HG03520 (cell line): Measurements from ENCODE around the gene KCNQ2.

Experiments
- ATAC-seq: cut with Tn5 transposase; IDR thresholded peaks from one replicate; pipeline ENCODE4 v1.9.1; 2021; ENCODE audit warnings: mild to moderate bottlenecking, moderate library complexity; ENCODE audit not compliant: unreplicated experiment

The KCNQ2 gene

DNA sequence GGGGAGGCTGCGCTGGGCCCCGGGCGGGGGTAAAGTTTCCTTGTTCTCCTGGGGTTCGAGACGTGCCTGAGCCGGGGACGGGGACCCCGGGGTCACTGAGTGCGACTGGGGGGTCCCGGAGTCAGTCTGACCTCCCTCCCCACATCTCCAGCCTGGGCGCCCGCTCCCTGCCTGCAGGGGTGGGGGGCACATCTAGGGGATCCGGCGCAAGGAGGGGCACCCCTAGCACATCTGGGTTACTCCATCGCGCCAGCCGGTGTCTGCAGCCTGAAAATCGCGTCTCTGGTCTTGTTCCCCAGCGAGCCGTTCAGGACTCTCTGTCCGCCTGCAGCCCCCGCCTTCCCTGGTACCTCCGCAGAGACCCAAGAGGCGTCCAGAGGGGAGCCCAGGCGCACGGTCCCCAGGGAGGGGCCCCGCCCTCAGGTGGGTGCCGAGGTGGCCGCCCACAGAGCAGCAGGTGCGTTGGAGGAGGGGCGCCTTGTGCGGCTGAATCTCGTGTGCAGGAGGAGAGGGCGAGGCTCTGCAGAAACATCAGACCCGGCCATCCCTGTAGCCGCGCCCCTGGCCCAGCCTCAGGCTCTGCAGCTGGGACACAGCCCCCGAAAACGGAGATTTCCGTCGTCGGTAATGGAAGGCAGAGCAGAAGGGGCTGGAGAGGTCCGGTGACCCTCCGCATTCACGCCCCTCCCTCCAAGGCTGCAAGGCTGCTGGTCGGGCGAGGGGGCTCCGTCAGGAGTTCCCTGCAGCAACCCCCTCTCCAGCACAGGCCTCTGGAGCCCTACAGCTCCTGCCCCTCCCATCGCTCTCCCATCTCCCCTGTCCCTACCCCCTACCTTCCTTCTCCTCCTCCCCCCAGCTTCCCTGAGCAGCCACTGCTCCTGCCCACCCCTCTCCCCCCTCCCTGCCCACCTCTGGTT lies 110.7 kb downstream of the KCNQ2 start:
- ATAC-seq = no peak

DNA sequence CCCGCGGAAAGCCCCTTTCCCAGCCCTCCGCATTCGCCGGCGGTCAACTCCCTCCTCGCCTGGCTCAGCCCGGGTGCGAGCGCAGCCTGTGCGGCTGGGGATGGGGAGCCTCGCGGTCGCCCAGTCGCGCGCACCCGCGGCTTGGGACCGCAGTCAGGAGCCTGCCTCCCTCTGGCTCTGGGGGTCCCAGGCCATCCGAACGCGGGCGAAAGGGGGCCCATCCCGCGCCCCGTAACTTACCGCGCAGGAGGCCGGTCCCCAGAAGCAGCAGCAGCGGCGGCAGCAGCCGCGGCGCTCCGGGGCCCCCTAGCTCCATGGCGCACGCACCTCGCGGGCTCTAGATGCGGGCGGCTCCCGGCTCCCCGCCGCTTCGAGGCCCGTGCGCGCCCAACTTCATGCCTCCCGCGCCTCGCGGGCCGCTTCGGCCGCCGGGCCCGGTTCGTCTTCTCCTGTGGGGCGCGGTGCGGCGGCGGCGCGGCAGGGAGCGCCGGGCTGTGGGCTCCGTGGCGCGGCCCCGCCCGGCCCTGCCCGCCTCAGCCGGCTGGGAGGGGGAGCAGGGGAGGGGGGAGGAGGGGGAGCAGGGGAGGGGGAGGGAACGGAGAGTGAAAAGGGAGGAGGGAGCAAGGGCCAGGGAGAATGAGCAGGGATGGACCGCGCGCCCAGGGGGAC lies 111.5 kb downstream of the KCNQ2 start, which contains the start of gene CHRNA4:
Gene CHRNA4 (minus strand): TSS at position 500 of the 669 bp plus-strand sequence. CDS start 184 bp downstream, at position 316.
- ATAC-seq = no peak

DNA sequence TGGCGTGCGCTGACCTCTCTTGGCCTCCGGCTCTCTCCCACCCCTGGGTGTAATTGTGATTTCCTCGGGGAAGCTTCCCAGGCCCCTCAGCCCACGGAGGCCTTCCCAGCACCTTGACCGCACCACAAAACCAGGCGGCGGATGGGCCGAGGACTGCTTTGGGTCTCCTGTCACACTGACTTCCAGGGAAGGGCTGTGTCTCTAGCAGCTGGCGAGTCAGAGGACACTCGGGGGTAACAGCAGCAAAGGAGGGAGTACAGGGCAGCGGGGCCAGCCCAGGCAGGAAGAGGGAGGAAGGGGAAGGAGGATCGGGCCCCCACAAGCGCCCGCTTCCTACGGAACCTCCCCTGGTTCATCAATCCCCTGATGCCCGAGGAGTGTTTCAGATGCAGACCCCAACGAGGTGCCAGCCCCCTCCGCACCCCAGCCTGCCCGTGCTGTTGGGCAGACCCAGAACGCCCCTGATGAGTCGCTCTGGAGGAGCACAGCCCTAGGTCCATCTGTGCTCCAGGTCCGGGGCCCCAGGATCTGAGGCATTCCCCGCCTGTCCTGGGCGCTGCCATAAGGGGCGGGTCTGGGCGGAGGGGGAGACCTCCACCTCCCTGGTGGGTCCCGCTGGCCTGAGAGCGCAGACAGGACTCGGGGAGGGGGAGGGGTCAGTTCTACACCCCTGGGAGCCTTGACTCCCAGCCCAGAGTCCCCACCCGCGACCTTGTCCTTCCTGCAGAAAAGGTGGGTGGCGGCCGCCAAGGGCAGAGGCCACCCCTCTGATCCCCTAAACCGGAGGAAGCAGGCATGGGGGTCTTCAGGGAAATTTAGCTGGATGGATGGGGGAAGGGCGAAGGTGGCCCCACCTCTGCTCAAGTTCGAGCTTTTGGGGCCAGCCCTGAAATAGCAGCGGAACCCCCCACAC lies 112.3 kb downstream of the KCNQ2 start:
- no peak for ATAC-seq

DNA sequence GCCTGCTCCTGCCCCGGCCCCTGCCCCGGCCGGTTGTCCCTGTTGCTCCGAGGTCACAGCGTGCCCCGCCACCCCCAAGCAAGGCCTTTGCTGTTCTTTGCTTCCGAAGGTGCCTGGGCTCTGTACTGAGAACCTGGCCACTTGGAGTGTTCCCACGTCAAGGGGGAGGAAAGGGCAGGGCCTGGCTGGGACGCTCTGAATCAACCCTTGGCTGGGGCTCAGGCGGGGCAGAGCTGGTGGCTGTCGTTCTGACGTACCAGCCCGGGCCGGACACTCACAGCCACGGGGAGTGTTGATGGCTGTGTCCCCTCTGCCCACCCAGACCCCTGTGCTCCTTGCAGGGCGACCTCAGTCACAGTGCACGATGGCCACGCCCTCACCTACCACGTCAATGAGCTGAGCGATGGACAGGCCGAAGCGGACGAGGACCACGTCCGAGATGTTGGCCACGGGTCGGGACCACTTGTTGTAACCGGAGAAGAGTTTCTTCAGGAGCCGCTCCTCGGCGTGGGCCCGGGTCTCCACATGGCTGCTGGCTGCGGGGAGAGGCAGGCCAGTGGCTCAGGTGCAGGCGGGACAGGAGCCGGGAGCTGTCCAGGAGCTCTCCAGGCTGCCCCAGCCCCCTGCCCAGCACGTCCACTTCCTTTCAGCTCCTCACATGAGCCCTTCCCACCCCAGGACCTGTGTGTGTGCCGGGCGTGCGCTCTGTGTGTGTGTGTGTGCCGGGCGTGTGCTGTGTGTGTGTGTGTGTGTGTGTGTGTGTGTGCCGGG lies 113.1 kb downstream of the KCNQ2 start:
- no peak for ATAC-seq

DNA sequence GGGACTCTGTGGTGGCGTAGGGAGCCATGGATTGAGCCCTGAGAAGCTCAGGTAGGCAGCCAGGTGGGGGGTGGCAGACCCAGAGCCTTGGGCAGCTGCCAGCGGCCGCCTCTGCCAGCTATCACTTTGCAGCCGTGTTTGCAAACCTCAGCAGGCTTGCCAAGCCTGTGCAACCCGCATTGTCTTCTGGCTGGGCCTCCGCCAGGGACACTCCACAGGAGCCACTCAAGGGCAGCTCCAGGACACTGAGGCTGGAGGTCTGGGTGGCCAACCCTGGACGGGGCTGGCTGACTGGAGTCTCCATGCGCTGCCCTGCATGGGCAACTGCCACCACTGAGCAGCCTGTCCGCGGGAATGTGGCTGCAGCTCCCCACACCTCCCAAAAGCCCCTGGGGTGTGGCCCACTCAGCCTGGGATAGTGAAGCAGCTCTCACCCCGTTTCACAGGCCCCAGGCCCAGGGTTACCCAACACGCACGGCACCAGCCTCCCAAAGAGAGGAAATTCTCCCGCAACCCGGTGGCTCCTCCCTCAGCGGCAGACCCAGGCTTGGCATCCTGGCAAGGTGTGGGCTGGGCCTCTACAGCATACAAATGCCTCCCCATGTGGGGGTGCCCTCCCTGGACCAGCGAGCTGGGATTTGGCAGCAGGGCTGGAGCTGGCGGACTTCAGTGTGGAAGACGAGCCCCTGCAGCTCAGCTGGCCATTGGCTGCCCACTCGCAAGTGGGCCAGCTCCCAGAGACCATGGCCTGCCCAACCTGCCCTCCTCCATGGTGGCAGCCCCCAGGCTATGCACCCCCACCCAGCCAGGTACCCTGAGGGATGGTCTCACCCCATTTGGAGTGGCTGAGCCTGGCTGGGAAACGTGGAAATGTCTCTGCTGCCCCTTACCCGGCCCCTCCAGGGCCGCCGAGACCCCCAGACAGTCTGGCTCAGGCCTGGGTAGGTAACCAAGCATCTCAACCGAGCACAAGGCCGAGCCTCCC lies 114.2 kb downstream of the KCNQ2 start:
- ATAC-seq = no peak

DNA sequence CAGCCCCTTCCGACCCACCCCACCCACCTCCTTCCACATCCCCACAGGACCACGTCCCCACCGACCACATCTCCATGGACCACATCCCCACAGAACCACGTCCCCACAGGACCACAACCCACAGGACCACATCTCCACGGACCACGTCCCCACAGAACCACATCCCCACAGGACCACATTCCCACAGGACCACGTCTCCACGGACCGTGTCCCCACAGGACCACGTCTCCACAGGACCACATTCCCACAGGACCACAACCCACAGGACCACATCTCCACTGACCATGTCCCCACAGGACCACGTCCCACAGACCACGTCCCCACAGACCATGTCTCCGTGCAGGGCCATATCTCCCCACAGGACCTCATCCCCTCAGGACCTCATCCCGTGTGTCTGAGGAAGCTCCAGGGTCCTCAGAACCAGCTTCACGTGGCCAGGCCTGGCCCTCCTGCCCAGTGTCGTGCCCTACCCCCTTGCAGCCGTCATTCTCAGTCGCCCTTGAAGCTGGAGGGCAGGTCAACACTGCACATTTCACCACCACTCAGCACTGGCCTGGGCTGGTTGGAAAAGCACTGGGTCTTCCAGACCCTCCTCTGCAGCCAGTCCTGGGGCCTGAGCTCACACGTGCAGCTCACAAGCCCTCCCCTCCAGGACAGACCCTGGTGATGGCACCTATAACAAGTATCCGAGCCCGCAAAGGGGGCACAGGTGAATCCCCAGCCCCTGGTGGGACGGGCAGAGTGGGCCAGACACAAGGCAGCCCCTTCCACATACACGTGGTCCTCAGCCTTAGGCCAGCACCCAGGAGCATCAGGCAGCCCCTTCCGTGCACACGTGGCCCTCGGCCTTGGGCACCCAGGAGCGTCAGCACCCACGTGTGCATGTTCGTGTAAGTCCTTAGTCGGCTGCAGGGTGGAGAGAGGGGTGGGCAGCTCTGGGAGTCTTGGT lies 115.2 kb downstream of the KCNQ2 start:
- no peak for ATAC-seq

DNA sequence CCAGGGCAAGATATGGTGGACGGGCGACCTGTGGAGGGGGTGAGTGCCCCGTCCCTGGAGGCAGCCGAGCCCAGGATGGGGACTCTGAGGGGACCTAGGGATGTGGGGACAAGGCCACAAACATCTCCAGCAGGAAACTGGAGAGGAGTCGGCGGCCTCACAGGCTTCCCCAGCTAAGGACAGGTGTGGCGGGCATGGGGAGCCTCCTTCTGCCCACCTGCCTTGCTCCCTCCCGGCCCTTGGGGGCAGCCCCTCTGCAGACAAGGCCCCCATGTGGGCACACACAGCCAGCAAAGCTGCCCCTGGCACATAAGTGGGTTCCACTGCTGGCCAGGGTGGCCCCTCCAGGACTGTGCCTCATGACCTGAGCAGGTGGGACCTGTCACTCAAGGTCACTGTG lies 115.9 kb downstream of the KCNQ2 start:
- ATAC-seq = no peak

DNA sequence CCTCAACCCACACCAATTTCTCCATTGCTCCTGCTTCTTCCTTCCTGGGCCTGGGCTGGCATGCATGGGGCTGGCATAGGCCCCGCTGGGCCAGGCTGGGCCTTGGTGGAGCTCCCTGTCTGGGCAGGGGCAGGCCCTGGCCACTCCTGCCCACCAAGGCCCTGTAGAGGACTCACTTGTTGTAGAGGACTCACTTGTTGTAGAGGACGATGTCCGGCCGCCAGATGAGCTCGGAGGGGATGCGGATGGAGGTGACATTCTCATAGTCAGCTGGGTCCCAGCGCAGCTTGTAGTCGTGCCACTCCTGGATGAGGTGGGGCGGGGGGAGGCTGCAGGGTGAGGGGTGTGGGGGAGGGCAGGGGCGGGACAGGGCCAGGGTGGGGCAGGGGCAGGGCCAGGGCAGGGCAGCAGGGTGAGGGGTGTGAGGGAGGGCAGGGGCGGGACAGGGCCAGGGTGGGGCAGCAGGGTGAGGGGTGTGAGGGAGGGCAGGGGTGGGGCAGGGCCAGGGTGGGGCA lies 116.6 kb downstream of the KCNQ2 start:
- ATAC-seq = no peak

DNA sequence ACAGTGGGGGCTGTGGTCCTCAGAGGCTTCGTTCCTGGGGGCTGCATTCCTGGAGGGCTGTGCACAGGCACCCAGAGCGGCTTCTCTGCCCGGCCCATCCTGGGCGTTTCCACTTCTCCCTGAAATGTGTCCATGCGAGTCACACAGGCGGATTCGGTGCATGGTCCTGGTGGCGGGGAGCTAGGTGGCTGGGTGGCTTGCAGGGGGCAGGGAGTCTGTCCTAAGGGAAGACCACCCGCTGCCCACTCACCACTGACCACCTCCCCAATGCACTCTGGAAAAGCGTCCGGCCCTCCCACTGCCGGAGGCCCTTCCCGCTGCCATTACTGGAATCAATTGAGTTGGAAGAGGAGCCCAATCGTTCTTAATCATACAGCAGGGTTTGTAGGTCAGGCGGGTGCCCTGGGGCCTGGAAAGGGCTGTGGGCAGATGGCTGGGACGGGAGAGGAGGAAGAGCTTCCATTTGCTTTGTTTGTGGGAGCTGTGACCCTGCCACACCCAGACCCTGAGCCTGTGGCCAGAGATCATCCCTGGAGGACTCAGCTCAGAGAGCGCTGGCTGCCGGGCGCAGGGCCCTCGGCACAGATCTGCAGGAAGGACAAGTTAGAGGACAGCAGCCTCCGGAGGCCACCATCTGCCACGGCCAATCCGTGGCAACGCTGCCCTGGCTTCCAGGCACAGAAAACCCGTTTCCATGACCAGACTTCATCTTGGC lies 117.7 kb downstream of the KCNQ2 start:
- no peak for ATAC-seq

DNA sequence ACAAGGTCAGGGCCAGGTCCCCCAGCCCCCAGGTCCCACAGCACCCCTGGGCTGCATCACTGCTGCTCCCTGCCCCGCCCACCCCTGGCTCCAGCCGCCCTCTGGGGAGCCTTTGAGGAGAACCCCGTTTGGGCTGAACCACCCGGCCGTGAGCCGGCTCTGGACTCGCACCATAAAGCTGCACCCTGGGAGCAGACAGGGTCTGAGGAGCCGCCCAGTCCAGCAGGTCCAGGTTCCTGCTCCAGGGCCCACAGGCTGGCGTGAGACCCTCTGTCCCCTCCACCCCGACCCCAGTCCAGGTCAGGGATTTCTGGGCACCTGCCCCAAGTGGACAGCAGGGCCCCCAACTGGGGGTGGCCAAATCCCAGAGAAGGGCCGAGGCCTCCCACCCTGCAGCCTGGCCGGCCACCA lies 119.6 kb downstream of the KCNQ2 start:
- ATAC-seq = no peak

DNA sequence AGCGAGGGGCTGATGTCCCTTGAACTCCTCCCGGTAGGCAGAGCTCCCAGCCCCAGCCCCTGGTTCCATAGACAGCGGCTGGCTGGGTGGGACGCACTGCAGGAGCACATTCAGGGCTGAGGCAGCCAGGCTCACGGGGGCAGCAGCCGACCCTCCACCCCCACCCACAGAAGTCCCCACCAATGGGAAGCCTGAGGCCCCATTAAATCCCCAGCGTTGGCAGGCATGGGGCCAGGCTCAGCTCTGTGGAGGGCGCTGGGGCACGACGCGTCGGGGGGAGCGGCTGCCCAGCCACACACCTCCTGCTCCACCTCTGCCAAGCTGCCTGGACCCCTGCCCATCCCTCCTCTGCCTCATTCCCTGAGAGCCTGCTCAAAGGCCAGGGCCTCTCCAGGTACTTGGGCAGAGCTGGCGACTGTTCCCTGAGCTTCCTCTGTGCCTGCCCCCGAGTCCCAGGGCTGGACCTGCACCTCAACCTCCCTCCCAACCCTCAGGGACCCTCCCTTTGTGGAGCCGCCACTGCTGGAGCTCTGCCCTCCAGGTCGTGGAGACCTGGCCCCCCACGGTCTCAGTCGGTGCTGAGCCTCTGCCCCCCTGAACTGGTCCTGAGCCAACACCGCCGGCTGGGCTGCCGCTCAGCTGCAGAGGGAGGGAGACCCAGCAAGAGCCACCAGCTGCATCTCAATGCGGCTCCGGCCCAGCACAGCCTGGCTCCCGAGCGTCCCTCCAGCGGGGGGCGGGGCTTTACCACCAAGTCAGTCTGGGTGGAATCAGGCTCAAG lies 120.5 kb downstream of the KCNQ2 start:
- ATAC-seq = no peak

DNA sequence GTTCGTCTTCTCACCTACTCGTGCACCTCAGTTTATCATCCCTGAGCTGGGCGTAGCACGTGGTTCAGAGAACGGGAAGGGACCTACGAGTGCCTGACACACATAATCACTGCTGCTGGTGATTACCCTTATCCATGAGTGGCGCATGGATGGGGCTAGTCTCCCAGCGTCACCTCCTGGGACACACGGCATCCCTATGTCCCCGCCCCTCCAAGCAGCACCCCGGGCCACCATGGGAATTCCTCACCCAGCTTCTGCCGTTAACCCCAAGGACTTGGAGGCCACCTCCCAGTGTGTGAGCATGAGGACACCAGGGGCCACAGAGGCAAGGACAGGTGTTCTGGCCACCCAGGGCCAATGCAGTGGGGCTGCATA lies 121.1 kb downstream of the KCNQ2 start:
- no peak for ATAC-seq

DNA sequence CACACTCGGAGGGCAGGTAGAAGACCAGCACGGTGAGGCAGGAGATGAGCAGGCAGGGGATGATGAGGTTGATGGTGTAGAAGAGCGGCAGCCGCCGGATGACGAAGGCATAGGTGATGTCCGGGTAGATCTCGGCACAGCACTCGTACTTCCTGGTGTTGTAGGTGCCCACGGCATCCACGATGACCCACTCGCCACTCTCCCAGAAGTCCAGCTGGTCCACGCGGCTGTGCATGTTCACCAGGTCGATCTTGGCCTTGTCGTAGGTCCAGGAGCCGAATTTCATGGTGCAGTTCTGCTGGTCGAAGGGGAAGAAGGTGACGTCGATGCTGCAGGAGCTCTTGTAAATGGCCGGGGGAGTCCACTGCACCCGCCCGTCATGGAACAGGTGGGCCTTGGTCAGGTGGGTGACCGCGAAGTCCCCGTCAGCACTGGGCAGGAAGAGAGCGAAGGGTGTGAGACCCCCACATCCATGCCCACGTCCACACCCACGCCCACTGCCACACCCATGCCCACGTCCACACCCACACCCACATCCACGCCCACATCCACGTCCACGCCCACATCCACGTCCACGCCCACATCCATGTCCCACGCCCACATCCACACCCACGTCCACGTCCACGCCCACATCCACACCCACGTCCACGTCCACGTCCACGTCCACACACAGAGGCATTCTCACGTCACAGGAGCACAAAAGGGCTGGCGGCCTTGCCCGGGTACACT lies 121.7 kb downstream of the KCNQ2 start:
- ATAC-seq = no peak
